ENCODE data around the gene RTL1. TPM values are rescaled to one million over a fixed set of nuclear protein-coding genes. Genes with fewer than 3 reads are reported as not detected.

The RTL1 gene
- total and polyA plus RNA-seq, 2 donors (not counting 1 experiment from before 2014, with no cell fraction given) = not detected

DNA sequence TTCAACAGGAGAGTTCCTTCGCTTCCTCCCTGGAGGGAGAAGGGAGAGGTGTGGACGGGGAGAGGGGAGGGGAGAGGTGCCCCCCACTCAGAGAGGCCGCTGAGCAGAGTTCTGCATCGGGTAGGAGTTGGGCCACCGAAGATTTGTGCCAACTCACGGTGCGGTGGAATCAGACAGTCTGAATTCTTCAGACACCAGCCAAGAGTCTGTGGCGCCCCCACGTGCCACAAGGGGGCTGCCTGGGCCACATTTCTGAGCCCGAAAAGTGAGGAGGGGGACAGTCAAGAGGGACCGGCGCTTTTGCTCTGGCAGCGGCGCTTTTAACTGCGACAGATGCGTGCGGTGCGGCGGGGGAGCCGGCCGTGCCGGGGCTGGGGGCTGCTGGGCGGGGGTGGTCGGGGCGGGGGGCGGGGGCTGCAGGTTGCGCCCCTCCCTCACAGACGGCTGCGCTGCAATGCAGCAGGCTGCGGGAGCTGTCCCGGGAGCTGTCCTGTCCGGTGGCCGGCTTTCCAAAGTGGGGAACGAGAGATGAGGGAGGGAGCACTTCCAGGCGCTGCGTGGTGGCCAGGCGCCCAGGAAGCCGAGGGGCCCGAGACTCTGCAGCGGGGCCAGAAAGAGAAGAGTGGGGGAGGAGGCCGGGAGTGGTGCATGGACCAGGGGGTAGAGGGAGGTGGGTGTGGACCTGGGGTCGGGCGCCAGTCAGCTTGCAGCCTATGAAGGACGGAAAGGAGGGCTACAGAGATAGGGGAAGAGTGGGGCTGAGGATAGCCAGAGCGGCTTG lies 975 bp upstream of the RTL1 start:
- Histone ChIP-seq H3K27ac (ENCODE audit: insufficient read depth, low read length) (no peak overlapping the region), H3K4me1 (ENCODE audit: control insufficient read depth, extremely low read depth, insufficient read depth, low read length) (no peaks in the 10 kb centered on the region), H3K27me3 (ENCODE audit: control insufficient read depth, insufficient read depth, low read length) (peaks cover 2% of the 10 kb centered on the region), H2AFZ (ENCODE audit: low read length) (no peak overlapping the region), H3K4me2 (ENCODE audit: extremely low read depth, insufficient read depth, low read length) (no peak overlapping the region), H3K4me3 (replicated peaks in 1 of 4; ENCODE audit: control extremely low read depth in 1 of 4, insufficient read depth in 1 of 4, low read depth in 3 of 4, low read length in 4 of 4) (no peak overlapping the region), H3K36me3 (ENCODE audit: control insufficient read depth, insufficient read depth, low read length) (peaks cover 12% of the 10 kb centered on the region), H3K9me3 (ENCODE audit: control insufficient read depth, insufficient read depth, low read depth, low read length) (no peaks in the 10 kb centered on the region), H3K79me2 (ENCODE audit: control insufficient read depth, insufficient read depth, low read length) (no peaks in the 10 kb centered on the region), H4K20me1 (ENCODE audit: control insufficient read depth, extremely low read depth, insufficient read depth, low read length) (no peaks in the 10 kb centered on the region), H3K9ac (ENCODE audit: insufficient read depth, low read length) (no peak overlapping the region)
- no peak for TF ChIP-seq EZH2 (IDR thresholded peaks at IDR 0.05; ENCODE audit: low read length, missing control alignments)
- TF ChIP-seq, protein P1, sequence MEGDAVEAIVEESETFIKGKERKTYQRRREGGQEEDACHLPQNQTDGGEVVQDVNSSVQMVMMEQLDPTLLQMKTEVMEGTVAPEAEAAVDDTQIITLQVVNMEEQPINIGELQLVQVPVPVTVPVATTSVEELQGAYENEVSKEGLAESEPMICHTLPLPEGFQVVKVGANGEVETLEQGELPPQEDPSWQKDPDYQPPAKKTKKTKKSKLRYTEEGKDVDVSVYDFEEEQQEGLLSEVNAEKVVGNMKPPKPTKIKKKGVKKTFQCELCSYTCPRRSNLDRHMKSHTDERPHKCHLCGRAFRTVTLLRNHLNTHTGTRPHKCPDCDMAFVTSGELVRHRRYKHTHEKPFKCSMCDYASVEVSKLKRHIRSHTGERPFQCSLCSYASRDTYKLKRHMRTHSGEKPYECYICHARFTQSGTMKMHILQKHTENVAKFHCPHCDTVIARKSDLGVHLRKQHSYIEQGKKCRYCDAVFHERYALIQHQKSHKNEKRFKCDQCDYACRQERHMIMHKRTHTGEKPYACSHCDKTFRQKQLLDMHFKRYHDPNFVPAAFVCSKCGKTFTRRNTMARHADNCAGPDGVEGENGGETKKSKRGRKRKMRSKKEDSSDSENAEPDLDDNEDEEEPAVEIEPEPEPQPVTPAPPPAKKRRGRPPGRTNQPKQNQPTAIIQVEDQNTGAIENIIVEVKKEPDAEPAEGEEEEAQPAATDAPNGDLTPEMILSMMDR (conservative IDR thresholded peaks at IDR 0.05 in 1 of 2, IDR thresholded peaks at IDR 0.05 in 1 of 2; ENCODE audit: low read depth in 1 of 2, low read length in 2 of 2) = peak in 1 of 2 donors; percentile 29
- peak in 1 of 2 donors; percentile 27 for DNase-seq (ENCODE audit: low read depth in 2 of 2)

DNA sequence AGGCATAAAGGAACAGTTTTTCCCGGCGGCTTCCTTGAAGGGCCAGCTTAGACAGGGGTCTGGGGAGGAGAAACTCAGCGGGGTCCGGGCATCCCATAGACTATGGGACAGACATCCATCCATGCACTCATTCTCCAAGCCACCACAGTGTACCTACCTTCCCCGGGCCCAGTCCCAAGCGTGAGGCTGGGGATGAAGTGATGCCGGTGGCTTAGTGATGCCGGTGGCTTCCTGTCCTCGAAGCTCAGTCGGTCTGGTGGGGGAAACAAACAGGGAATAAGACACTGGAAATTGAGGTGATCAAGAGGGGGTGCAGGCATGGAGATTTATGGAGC lies 421 bp downstream of the RTL1 start:
- Histone ChIP-seq H3K4me1 (ENCODE audit: control insufficient read depth, extremely low read depth, insufficient read depth, low read length) (peaks cover 3% of the 10 kb centered on the region), H2AFZ (ENCODE audit: low read length) (no peak overlapping the region), H3K4me2 (ENCODE audit: extremely low read depth, insufficient read depth, low read length) (no peak overlapping the region), H3K27me3 (ENCODE audit: control insufficient read depth, insufficient read depth, low read length) (peaks cover 2% of the 10 kb centered on the region), H4K20me1 (ENCODE audit: control insufficient read depth, extremely low read depth, insufficient read depth, low read length) (no peaks in the 10 kb centered on the region), H3K36me3 (ENCODE audit: control insufficient read depth, insufficient read depth, low read length) (peaks cover 12% of the 10 kb centered on the region), H3K27ac (ENCODE audit: insufficient read depth, low read length) (no peak overlapping the region), H3K9ac (ENCODE audit: insufficient read depth, low read length) (no peak overlapping the region), H3K9me3 (ENCODE audit: control insufficient read depth, insufficient read depth, low read depth, low read length) (no peaks in the 10 kb centered on the region), H3K4me3 (replicated peaks in 1 of 4; ENCODE audit: control extremely low read depth in 1 of 4, insufficient read depth in 1 of 4, low read depth in 3 of 4, low read length in 4 of 4) (no peak overlapping the region), H3K79me2 (ENCODE audit: control insufficient read depth, insufficient read depth, low read length) (no peaks in the 10 kb centered on the region)
- TF ChIP-seq, protein P1 (conservative IDR thresholded peaks at IDR 0.05 in 1 of 2, IDR thresholded peaks at IDR 0.05 in 1 of 2; ENCODE audit: low read depth in 1 of 2, low read length in 2 of 2) = no peak
- TF ChIP-seq EZH2 (IDR thresholded peaks at IDR 0.05; ENCODE audit: low read length, missing control alignments) = no peak
- no peak for DNase-seq (ENCODE audit: low read depth in 2 of 2)

DNA sequence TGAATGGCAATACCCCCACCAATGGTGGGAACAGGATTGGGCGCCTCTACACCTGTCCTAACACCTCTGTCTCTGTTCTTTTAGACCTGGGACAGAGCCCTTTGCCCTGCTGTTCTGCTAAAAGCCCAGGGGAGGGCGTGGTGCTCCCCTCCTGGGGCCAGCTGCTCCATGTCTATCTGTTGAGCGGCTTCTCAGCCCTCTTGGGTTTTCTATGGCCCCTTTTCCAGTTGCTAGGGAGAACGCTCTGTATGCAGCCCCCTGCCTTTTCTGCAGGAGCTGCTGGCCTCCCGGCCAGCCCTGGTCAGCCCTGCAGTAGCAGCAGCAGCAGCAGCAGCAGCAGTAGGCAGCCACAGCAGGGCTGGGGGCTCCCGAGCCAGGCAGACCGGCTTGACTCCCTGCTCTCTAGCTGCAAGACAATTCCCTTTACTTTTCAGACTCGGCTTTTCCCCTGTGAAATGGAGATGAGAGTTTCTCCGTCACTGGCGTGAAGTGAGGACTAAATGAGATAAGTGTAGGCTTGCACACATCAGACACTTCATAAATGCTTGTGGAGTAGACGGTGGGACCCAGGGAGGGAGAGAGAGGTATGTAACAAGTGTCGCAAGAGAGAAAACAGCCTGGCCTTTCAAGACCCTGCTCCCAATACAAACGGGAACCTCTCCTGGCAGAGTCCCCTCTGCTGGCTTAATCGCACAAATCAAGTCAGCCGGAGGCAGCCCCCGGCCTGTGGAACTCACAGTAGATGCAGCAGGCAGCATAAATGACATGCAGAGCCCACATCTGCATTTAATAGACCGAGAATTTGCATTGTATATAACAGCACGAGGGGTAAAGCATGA lies 1.0 kb downstream of the RTL1 start:
- no peak for DNase-seq (ENCODE audit: low read depth in 2 of 2)
- Histone ChIP-seq H3K9ac (ENCODE audit: insufficient read depth, low read length) (no peak overlapping the region), H3K4me1 (ENCODE audit: control insufficient read depth, extremely low read depth, insufficient read depth, low read length) (peaks cover 4% of the 10 kb centered on the region), H3K9me3 (ENCODE audit: control insufficient read depth, insufficient read depth, low read depth, low read length) (no peaks in the 10 kb centered on the region), H3K79me2 (ENCODE audit: control insufficient read depth, insufficient read depth, low read length) (no peaks in the 10 kb centered on the region), H2AFZ (ENCODE audit: low read length) (no peak overlapping the region), H3K4me3 (replicated peaks in 1 of 4; ENCODE audit: control extremely low read depth in 1 of 4, insufficient read depth in 1 of 4, low read depth in 3 of 4, low read length in 4 of 4) (no peak overlapping the region), H4K20me1 (ENCODE audit: control insufficient read depth, extremely low read depth, insufficient read depth, low read length) (no peaks in the 10 kb centered on the region), H3K27ac (ENCODE audit: insufficient read depth, low read length) (no peak overlapping the region), H3K4me2 (ENCODE audit: extremely low read depth, insufficient read depth, low read length) (no peak overlapping the region), H3K36me3 (ENCODE audit: control insufficient read depth, insufficient read depth, low read length) (peaks cover 12% of the 10 kb centered on the region), H3K27me3 (ENCODE audit: control insufficient read depth, insufficient read depth, low read length) (peaks cover 2% of the 10 kb centered on the region)
- TF ChIP-seq, protein P1 (conservative IDR thresholded peaks at IDR 0.05 in 1 of 2, IDR thresholded peaks at IDR 0.05 in 1 of 2; ENCODE audit: low read depth in 1 of 2, low read length in 2 of 2) = peak in 1 of 2 donors; percentile 23
- TF ChIP-seq EZH2 (IDR thresholded peaks at IDR 0.05; ENCODE audit: low read length, missing control alignments) = no peak

Data from fibroblast of lung (primary cell).